ENCODE measurements around the gene TNS3. TPM values are rescaled to one million over a fixed set of nuclear protein-coding genes. Genes with fewer than 3 reads are reported as not detected.

Gene TNS3
- polyA plus RNA-seq, 1 of the 3 experiments (the other 2 are of a cell fraction) = 72.3 TPM

DNA sequence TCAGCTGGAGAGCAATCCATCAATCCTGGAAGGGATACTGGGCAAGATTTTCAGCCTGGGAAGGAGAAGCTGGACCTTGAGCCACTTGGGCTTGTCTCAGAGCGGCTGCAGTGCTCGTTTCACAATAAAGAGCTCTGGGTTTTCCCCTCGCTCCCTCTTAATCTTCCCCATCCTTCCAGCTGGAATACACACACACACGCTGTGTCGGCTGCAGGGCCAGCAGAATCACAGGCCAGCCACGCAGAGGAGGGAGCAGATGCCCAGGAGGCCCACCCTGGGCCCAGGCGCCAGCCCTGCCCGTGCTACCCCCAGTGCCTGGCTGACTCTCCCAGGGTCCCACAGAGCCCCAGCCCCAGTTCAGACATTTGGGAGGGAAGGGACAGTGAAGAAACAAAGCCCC is 255.1 kb downstream of the TNS3 start:
- Histone ChIP-seq H3K9ac (no peak overlapping the region), H3K4me1 (ENCODE audit: control insufficient read depth in 1 of 2, insufficient read depth in 2 of 2, low read depth in 1 of 2, low read length in 1 of 2) (peaks cover 29 to 36% of the 10 kb centered on the region in 2 experiments)

GRCh38 chr7:47326220-47326619 is 255.7 kb downstream of the TNS3 start:
- Histone ChIP-seq H3K9me3 (no peaks in the 10 kb centered on the region), H3K4me3 (ENCODE audit: low read depth in 2 of 2, low read length in 1 of 2) (no peak overlapping the region), H3K27ac (ENCODE audit: low read depth in 2 of 2, low read length in 1 of 2) (peak overlapping the region; percentile 25 to 40; a peak in 3 of 4 replicates), H3K27me3 (ENCODE audit: insufficient read depth) (no peaks in the 10 kb centered on the region), H3F3A (replicated peaks; ENCODE audit: insufficient read depth) (peaks cover 16% of the 10 kb centered on the region), H4K20me1 (ENCODE audit: insufficient read depth) (no peaks in the 10 kb centered on the region; the same call in 1 of the 2 replicates), H2AFZ (ENCODE audit: low read depth) (no peak overlapping the region), H3K4me2 (peak overlapping the region; percentile 66; the same call in 1 of the 2 replicates), H3K9me2 (no peaks in the 10 kb centered on the region), H3K9ac (no peak overlapping the region), H3K79me2 (ENCODE audit: insufficient read depth) (0 out of 2 replicates have a peak, but pooled peaks cover 3% of the 10 kb centered on the region), H3K36me3 (replicated peaks in 1 of 2; ENCODE audit: control insufficient read depth in 1 of 2, insufficient read depth in 2 of 2, low read length in 1 of 2) (peaks cover 16 to 37% of the 10 kb centered on the region in 2 experiments), H3K4me1 (ENCODE audit: control insufficient read depth in 1 of 2, insufficient read depth in 2 of 2, low read depth in 1 of 2, low read length in 1 of 2) (peaks cover 29 to 36% of the 10 kb centered on the region in 2 experiments)
- CTCF ChIA-PET = interaction anchor here (0.8 to 4.0 kb wide), 10 partner anchors 9 to 493 kb away, joined by 3 to 21 read pairs (median 4); no protein-coding TSS in a partner anchor
- 74% methylated on average over 2 of the region's 2 CpGs for WGBS (ENCODE audit: low lambda C conversion rate)
- POLR2A ChIA-PET = no interaction called here
- TF ChIP-seq GATA2 (CRISPR knock-in tag; IDR thresholded peaks at IDR 0.05) (0 out of 2 replicates have a peak, but pooled peaks have one; percentile 12), RFX5 (IDR thresholded peaks at IDR 0.05; ENCODE audit: low read length) (no peak), TCF12 (IDR thresholded peaks at IDR 0.05) (peak; percentile 51; the same call in 1 of the 2 replicates), FOSL2 (IDR thresholded peaks at IDR 0.05; ENCODE audit: borderline replicate concordance, low read depth) (peak; percentile 76; the same call in 1 of the 2 replicates), RAD21 (IDR thresholded peaks at IDR 0.05; ENCODE audit: low read length) (no peak), POLR2AphosphoS5 (IDR thresholded peaks at IDR 0.05; ENCODE audit: low read depth, low read length) (no peak), GABPA (IDR thresholded peaks at IDR 0.05; ENCODE audit: low read depth) (no peak), SMC3 (IDR thresholded peaks at IDR 0.05; ENCODE audit: low read depth, low read length) (no peak), JUND (IDR thresholded peaks at IDR 0.05) (peak; percentile 66), CHD2 (IDR thresholded peaks at IDR 0.05; ENCODE audit: low read length, partially characterized antibody) (no peak), NFIC (IDR thresholded peaks at IDR 0.05; ENCODE audit: borderline replicate concordance) (peak; percentile 15; the same call in 1 of the 2 replicates)
- TF ChIP-seq, protein P1, sequence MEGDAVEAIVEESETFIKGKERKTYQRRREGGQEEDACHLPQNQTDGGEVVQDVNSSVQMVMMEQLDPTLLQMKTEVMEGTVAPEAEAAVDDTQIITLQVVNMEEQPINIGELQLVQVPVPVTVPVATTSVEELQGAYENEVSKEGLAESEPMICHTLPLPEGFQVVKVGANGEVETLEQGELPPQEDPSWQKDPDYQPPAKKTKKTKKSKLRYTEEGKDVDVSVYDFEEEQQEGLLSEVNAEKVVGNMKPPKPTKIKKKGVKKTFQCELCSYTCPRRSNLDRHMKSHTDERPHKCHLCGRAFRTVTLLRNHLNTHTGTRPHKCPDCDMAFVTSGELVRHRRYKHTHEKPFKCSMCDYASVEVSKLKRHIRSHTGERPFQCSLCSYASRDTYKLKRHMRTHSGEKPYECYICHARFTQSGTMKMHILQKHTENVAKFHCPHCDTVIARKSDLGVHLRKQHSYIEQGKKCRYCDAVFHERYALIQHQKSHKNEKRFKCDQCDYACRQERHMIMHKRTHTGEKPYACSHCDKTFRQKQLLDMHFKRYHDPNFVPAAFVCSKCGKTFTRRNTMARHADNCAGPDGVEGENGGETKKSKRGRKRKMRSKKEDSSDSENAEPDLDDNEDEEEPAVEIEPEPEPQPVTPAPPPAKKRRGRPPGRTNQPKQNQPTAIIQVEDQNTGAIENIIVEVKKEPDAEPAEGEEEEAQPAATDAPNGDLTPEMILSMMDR (IDR thresholded peaks at IDR 0.05) = peak; percentile 52
- TF ChIP-seq, protein P2, sequence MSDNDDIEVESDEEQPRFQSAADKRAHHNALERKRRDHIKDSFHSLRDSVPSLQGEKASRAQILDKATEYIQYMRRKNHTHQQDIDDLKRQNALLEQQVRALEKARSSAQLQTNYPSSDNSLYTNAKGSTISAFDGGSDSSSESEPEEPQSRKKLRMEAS (IDR thresholded peaks at IDR 0.05; ENCODE audit: low read depth) = 0 out of 2 replicates have a peak, but pooled peaks have one; percentile 13
- TF ChIP-seq, protein P3, sequence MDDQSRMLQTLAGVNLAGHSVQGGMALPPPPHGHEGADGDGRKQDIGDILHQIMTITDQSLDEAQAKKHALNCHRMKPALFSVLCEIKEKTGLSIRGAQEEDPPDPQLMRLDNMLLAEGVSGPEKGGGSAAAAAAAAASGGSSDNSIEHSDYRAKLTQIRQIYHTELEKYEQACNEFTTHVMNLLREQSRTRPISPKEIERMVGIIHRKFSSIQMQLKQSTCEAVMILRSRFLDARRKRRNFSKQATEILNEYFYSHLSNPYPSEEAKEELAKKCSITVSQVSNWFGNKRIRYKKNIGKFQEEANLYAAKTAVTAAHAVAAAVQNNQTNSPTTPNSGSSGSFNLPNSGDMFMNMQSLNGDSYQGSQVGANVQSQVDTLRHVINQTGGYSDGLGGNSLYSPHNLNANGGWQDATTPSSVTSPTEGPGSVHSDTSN (IDR thresholded peaks at IDR 0.05) = peak; percentile 36; the same call in 1 of the 2 replicates
- TF ChIP-seq, protein P4, sequence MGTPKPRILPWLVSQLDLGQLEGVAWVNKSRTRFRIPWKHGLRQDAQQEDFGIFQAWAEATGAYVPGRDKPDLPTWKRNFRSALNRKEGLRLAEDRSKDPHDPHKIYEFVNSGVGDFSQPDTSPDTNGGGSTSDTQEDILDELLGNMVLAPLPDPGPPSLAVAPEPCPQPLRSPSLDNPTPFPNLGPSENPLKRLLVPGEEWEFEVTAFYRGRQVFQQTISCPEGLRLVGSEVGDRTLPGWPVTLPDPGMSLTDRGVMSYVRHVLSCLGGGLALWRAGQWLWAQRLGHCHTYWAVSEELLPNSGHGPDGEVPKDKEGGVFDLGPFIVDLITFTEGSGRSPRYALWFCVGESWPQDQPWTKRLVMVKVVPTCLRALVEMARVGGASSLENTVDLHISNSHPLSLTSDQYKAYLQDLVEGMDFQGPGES (IDR thresholded peaks at IDR 0.05; ENCODE audit: low read depth, low read length) = no peak
- DNase-seq = no peak

More for the DNA sequence above, 255.1 kb downstream of the TNS3 start:
- Histone ChIP-seq H3K4me2 (peak overlapping the region; percentile 66), H3K4me3 (ENCODE audit: low read depth in 2 of 2, low read length in 1 of 2) (no peak overlapping the region; a peak in 1 of 4 replicates), H3K79me2 (ENCODE audit: insufficient read depth) (0 out of 2 replicates have a peak, but pooled peaks cover 3% of the 10 kb centered on the region), H3K36me3 (replicated peaks in 1 of 2; ENCODE audit: control insufficient read depth in 1 of 2, insufficient read depth in 2 of 2, low read length in 1 of 2) (peaks cover 12 to 42% of the 10 kb centered on the region in 2 experiments), H2AFZ (ENCODE audit: low read depth) (no peak overlapping the region), H3K9me2 (no peaks in the 10 kb centered on the region), H3K27ac (ENCODE audit: low read depth in 2 of 2, low read length in 1 of 2) (peak overlapping the region; percentile 40 to 70; a peak in 2 of 4 replicates), H3K27me3 (ENCODE audit: insufficient read depth) (no peaks in the 10 kb centered on the region), H4K20me1 (ENCODE audit: insufficient read depth) (no peaks in the 10 kb centered on the region; the same call in 1 of the 2 replicates), H3K9me3 (no peaks in the 10 kb centered on the region), H3F3A (replicated peaks; ENCODE audit: insufficient read depth) (peaks cover 16% of the 10 kb centered on the region)
- ChIA-PET POLR2A (no interaction called here), CTCF (interaction anchor here (0.8 to 4.0 kb wide), 10 partner anchors 9 to 492 kb away, joined by 3 to 21 read pairs (median 4); no protein-coding TSS in a partner anchor)
- TF ChIP-seq, protein P3 (IDR thresholded peaks at IDR 0.05) = peak; percentile 54; the same call in 1 of the 2 replicates
- TF ChIP-seq RAD21 (IDR thresholded peaks at IDR 0.05; ENCODE audit: low read length) = no peak
- TF ChIP-seq EP300 (IDR thresholded peaks at IDR 0.05; ENCODE audit: borderline replicate concordance in 1 of 2, low read depth in 1 of 2, low read length in 1 of 2) = peak in 1 of 2 experiments; percentile 5; a peak in 1 of 4 replicates
- peak; percentile 57; the same call in 1 of the 2 replicates for TF ChIP-seq GATA2 (CRISPR knock-in tag; IDR thresholded peaks at IDR 0.05)
- WGBS (ENCODE audit: low lambda C conversion rate) = 59% methylated on average over 8 of the region's 8 CpGs
- DNase-seq = peak; percentile 85

Data from SK-N-SH (cell line).